ENCODE results near the gene SGIP1.

Gene SGIP1, protein sequence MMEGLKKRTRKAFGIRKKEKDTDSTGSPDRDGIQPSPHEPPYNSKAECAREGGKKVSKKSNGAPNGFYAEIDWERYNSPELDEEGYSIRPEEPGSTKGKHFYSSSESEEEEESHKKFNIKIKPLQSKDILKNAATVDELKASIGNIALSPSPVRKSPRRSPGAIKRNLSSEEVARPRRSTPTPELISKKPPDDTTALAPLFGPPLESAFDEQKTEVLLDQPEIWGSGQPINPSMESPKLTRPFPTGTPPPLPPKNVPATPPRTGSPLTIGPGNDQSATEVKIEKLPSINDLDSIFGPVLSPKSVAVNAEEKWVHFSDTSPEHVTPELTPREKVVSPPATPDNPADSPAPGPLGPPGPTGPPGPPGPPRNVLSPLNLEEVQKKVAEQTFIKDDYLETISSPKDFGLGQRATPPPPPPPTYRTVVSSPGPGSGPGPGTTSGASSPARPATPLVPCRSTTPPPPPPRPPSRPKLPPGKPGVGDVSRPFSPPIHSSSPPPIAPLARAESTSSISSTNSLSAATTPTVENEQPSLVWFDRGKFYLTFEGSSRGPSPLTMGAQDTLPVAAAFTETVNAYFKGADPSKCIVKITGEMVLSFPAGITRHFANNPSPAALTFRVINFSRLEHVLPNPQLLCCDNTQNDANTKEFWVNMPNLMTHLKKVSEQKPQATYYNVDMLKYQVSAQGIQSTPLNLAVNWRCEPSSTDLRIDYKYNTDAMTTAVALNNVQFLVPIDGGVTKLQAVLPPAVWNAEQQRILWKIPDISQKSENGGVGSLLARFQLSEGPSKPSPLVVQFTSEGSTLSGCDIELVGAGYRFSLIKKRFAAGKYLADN

DNA sequence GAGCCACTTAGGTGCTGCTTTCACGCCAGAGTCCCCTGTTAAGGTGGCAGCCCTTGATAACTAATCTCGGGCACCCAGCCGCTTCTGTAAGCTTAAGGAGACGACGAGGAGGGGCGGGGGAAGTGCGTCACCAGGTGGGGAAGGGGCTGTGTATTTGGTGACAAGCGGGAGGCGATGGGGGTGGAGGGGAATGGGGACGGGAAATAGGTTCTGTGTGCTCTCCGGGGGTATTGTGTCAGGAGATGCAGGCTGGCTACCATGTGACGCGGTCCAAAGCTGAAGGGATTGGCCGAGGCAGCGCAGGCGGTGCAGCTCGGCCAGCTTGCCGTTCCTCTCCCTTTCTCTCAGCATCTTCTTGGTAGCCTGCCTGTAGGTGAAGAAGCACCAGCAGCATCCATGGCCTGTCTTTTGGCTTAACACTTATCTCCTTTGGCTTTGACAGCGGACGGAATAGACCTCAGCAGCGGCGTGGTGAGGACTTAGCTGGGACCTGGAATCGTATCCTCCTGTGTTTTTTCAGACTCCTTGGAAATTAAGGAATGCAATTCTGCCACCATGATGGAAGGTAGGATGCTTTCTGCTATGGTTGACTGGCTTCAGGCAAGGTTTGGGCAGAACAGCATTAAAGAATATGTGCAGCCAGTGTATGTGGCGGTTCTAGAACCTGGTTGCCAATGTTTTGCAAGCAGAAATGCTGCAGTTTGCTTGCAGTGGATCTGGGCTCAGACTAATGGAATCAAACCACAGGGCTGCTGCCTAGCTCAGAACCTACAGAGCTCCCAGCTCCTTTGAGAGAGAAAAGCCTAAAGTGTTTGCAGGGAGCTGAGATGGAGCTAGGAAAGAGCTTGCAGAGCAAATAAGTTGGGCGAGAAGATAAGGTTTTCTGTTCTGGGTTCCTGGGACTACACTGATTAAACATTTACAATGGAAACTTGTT, at the start of gene SGIP1:
Gene SGIP1 (plus strand): TSS at position 350 of the 937 bp plus-strand sequence. CDS start 206 bp downstream, at position 556.
- peak; percentile 54 for DNase-seq

DNA sequence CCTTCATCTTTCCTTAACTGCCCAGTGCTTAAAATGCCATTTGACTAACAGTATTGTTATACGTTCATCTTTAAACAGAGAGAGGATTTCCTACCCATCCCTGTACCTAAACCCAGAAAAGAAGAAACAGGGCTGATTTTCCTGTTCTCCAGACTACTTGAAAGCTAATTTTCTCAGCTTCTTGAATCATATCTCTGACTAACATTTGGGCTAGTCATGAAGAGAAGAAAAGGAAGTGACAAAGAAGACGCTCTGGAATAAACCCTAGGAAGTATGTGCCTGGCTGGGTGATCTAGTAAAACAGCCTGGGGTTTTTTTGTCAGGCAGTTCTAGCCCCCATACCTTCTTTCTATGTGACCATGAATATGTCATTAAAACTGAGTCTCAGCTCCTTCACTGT, 44.8 kb upstream of the SGIP1 start:
- no peak for DNase-seq

DNA sequence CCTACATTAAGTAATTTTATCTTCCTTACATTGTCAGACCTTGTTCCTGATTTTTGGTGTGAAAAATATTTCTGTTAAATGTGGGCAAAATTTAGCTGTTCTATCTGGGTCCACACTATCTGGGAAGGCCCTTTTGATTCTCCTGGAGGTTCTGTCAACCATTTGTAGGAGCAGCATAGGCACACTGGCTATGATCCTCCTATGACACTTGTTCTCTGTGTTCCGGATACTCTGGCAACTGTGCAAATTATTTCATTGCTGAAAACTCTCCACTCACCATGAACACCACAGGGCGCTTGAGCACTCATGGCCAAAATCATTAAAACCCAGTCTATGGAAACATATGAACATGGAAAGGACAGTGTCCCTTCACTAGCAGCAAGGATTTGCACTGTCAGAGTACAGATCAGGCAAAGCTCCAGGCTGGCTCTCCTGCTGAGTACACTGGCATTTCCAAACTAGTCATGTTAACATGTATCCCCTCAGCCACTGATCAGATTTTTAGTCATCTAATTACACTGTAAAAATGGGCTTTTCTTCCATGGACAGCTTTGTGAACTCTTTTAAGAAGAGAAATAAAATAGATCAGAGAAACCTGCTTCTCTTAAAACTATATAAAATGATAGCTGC, 43.9 kb upstream of the SGIP1 start:
- no peak for DNase-seq

DNA sequence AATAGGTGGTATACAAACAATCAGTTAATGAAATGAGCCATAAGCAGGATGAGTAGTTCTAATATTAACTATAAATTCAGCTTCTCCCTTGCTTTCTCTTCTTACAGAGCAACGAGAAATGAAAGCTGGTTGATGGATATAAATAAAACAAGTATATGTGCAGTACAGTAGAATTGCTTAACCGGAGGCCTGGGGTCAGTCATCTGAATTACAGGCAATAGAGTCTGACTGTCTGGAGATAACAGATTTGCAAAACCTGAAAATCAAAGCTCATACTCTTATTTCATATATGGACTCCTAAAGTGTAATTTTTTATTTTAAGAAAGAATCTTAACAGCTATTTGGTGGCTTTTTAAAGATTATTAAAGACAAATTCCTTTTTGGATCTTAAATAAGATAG, 43.1 kb upstream of the SGIP1 start:
- DNase-seq: no peak

DNA sequence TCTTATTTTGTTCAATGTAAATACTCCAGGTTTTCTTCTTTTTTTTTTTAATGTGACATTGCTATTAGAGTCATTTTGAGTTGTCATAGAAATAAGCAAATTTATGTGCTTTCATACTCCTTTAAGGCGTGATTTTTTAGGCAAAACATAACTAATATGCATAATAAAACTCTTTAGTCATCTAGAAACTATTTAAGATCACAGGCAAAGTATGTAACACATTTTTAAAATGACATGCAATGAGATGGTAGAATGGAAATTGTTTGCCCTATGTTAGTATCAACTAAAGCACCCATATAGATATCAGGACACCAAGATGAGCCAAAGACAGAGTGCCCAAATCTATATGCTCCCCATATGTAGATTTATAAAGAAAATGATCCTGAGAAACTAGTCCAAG, 41.5 kb upstream of the SGIP1 start:
- DNase-seq: no peak

DNA sequence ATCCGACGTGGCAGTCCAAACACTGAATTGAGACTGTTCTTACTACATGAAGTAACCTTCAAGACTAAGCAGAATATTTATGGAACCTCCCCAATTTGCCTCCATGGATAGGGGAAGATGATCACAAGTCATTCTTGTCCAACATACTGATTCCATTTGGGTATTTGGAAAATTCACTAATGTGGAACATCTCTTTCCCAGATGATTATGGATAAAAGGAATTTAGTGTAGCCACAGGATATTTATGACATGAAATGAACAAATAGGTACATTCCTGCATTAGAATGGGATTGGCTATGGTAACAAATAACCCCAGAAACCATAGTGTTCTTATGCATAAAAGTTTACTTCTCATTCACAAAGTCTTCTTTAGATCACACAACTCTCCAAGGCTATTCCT, 40.2 kb upstream of the SGIP1 start:
- DNase-seq: no peak

DNA sequence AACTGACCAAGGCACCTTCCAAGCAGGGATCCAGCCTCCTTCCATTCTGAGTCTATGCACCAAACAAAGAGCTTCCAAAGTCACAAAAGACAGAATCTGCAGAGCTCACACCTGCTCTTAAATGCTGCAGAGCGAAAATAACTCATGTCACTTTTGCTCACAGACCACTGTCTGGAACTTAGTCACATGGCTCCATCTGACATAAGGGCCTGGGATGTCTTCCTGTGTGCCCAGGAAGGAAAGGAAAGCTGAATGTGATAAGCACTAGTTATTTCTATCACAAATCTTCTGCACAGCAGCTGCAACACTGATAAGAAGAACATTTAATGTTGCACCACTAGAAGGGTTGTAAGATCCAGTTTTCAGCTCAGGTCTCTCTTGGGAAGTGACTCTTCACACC, 39.5 kb upstream of the SGIP1 start:
- DNase-seq: no peak

DNA sequence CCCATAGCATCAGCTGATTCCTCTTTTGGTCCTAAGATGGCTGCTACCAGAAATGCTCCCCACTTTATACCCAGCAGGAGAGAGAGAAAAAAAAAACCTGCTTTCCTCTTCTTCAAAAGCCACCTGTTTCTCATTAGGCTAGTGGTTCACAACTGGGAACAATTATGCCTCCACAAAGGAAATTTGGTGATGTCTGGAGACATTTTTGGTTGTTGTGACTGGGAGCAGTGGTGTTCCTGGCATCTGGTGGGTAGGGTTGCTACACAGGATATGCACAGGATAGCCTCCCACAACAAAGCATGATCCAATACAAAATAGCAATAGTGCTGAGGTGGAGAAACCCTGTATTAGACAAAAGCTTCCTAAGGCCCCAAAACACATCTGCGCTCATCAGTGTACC, 38.5 kb upstream of the SGIP1 start:
- no peak for DNase-seq

DNA sequence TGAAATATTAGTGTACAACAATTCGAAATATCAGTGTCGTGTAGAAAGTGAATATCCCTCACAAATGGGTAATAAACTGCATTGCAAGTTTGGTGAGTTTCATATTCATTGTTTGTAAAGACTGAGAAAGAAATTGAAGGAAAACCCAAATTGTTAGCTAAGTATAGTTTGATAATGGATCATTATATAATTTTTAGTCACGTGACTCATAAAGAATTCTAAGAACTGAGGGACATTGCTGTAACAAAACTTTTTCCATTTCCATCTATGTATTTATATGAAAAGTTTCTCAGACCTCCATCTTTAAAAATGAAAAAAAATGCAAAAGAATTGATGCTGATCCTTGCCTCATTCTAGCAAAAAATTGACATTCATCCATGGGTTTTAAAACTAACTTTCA, 36.0 kb upstream of the SGIP1 start:
- no peak for DNase-seq

DNA sequence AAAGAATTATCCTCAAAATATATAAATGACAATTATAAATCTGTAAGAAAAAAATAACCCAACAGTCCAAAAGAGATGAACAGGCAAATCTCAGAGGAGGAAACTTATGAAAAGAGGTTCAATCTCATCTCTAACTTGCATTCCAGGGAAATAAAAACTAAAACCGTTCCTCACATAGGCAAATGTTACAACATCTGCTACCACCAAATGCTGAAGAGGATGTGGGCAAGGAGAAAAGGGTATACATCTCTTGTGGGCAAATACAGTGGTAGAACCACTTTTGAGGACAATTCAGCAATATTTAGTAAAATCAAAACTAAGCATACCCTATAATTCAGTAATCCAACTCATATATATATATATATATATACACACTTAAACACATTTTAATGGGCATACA, 33.7 kb upstream of the SGIP1 start:
- no peak for DNase-seq

DNA sequence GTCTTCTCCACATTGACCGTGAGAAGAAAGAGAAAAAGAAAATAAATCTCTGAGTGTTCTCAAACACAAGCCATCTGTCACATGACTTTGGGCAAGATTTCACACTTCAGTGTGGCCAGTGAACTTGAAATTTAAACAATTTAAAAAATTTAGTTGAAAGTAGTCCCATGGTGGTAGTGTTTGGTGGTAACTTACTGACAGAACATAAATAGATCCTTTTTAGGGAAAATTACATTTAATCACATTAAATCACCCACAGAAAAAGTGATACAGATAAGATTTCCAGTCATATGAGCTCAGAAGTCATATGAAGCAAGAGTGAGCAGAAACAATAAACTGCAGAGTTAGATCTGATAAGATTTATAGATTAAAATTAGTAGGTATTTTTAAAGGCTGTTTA, 31.9 kb upstream of the SGIP1 start:
- DNase-seq: no peak

DNA sequence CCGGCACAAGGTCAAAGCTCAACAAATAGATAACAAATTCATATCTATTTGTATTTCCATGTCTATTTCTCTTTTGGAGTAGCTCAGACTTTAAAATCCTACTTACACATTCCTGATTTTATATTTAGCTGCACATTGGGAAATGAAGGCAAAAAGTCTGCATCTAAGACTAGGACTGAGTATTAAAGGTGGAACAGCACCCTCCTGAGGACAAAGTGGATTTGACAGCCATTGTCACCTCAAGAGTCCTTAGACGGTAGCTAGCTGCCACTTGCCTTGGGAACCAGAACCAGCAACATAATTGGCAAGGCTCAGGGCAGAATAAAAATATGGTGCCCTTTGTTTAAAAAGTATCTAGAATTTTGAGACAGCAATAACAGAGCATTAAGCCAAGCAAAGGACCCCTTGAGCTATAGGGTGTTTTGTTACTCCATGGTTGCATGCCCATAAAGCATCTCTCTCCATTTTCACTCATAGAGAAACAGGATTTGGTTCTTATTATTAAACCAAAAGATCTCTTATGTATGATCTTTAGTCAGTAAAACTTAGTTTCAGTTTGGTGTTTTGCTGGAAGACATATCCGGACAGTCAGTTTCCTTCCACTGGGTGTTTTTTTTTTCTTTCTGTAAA, 30.0 kb upstream of the SGIP1 start:
- peak; percentile 61 for DNase-seq

DNA sequence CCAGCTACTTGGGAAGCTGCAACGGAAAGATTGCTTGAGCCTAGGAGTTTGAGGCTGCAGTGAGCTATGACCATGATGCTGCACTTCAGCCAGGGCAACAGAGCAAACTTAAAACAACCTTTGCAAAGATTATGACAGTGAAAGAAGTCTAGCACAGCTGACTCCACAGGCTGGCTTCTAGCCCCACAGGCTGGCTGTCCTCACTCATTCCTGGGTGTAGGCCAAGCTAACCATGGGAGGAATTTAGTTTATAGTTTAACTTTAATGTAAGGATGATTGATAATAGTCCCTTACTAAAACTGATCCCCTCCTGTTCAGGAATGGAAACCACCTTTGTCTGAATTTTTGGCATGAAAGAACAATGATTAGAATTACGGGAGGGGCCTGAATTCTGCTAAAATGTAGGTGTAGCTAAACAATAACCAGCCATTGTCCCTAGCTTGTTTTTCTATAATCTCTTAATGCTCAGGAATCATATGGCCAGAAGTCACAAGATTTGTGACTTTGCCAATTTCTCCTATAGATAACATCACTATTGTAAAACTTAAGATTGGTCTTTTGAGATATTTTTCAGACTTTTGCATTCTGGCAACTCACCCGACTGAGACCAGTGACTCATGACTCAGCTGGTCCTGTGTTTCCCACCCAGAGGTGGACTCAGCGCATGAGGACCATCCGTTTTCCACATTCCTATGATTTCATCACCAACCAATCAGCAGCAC, 28.1 kb upstream of the SGIP1 start:
- DNase-seq: no peak

DNA sequence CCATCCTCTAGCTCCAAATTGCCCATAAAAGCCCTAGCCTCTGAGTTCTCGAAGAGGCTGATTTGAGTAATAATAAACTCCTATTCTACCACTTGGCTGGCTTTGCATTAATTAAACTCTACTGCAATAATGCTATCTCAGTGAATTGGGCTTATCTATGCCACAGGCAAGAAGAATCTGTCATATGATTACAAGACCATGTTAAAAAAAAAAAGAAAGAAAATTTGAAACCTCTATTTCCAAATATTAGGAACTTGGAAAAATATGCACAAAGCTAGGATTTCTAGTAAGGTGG, 27.6 kb upstream of the SGIP1 start:
- DNase-seq: no peak

DNA sequence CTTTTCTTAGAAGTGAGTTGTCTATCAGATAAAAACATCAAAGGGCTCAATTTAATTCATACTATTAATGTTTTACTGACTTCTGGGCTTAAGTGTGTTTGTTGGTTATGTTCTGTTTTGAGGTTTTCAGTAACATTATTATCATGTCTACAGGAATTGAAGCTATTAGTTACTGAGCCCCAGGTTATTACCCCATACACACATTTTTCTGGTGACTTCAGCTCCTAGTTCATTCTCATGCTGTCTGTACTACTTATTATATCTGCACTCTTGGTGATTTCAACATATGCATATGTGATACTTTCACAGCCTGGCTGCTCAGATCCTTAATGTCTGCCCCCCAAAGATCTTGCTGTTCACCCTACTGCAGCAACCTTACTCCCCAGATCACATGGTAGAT, 27.0 kb upstream of the SGIP1 start:
- DNase-seq: no peak

DNA sequence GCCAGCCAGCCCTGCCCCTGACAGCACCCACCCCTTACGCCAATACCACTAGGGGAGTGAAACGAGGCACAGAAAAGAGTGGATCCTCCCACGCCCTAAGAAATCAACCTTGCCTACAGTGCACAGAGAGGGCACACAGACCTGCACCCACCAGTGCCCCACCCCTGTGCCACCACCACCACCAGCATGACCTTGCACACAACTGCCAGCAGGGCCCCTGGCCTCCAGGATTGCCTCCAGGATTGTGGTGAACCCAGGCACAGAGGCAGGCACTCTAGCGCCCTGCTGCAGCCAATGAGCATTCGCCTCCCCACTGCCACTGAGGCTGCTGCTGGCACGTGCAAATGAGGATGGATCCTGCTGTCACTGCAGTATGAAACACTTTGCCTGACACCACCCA, 23.5 kb upstream of the SGIP1 start:
- DNase-seq: no peak

DNA sequence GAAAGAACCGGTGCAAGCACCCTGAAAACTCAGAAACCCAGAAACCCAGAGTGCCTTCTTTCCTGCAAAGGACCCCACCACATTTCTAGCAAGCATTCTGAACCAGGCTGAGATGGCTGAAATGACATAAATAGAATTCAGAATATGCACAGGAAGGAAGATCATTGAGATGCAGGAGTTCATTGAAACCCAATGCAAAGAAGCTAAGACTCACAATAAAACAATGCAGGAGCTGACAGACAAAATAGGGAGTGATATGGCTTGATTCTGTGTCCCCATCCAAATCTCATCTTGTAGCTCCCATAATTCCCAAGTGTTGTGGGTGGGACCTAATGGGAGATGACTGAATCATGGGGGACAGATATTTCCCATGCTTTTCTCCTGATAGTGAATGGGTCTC, 22.8 kb upstream of the SGIP1 start:
- no peak for DNase-seq

DNA sequence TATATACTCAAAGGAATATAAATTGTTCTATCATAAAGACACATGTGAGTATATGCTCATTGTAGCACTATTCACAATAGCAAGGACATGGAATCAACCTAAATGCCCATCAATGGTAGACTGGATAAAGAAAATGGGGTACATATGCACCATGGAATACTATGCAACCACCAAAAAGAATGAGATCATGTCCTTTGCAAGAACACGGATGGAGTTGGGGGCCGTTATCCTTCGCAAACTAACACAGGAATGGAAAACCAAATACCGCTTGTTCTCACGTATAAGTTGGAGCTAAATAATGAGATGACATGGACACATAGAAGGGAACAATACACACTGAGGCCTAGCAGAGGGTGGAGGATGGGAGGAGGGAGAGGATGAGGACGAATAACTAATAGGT, 16.0 kb upstream of the SGIP1 start:
- no peak for DNase-seq

DNA sequence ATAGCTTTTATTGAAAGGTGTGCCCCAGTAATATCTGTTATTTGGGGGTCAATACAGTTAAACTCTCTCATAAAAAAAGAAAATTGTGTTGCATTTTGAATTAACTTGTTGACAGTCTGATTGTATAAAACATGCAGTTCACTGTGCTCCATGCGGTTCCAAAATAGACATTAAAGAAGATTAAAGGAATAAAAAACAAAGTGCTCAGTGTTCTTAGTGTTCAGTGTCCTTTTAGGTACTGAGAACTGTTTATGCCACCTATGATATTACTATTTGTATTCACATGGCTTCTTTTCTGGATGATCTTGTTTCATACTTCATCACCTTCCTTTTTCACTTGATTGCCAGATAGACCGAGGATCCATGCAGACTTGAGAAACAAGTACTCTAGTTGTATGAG, 15.3 kb upstream of the SGIP1 start:
- no peak for DNase-seq

DNA sequence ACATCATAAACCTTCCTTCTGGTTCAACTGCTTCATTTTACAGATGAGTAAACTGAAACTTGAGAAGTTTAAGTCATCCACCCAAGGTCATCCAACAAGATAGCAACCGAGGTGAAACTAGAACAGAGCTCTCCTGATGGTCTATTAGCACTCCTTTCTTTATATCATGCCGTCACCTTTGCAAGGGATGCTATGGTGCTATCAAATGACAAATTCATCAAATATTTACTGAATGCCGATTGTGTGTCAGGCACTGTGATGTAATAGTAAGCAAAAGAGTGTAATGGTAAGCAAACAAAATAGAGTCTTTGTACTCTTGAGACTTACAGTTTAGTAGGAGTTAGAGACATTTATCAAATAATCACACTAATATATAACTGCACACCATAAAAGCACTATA, 14.0 kb upstream of the SGIP1 start:
- no peak for DNase-seq

DNA sequence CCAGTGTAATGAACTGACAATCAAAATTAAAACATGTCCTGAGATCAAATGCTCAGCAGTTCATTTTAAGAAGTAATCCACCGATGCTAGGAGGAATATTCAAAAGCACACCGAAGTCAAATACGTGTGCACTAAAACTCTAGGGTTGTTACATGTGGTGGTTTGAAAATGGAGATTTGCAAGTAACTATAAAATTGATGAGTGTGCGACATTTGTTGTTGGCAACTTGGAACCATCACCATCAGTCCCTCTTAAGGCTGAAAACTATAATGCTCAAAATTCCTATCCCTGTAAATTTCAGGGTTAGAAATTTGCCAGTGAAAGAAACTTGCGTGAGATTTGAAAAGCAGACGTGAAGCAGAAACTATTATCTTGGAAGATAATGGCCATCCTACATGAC, 13.3 kb upstream of the SGIP1 start:
- no peak for DNase-seq
